ENCODE results near the gene HEPH.
"Not testable (repeated sequence)": the region's sequence is repeated elsewhere in the genome, so short reads cannot be mapped to it uniquely, and the experiment has no call there.

Gene HEPH

GRCh38 chrX:66233209-66233608 lies 69.2 kb downstream of the HEPH start:
- DNase-seq: no peak

DNA sequence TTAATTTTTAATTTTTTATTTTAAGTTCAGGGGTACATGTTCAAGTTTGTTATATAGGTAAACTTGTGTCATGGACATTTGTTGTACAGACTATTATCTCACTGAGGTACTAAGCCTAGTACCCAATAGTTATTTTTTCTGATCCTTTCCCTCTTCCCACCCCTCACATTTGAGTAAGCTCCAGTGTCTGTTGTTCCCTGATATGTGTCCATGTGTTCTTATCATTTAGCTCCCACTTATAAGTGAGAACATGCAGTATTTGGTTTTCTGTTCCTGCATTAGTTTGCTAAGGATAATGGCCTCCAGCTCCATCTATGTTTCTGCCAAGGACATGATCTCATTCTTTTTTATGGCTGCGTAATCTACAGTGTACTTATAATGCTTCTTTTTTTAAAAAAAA lies 69.9 kb downstream of the HEPH start:
- DNase-seq: not testable (repeated sequence)

DNA sequence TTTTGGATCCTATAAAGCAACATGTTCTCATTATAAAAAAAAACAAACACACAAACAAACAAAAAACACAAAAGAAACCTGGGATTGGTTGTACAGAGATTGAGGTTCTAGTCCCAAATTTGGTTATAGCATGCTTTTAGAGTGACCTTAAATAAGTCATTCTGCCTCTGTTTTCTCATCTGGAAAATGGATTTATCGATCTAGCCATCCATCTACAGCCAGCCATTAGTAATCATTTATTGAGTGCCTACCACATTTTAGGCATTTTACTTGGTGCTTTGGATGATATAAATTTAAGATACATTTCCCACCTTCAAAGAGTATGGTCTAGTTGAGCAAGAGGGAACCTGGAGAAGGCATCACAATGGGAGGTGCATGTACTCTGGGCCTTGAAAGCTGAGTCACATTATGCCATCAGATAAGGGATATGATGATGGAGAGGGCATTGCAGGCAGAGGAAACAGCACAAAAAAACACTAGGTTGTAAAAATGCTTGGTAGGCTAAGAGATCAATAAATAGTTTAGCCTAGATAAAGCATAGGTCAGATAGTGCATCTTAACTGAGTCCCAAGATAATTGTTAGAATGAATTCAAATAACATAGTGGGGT lies 91.4 kb downstream of the HEPH start:
- DNase-seq: no peak

DNA sequence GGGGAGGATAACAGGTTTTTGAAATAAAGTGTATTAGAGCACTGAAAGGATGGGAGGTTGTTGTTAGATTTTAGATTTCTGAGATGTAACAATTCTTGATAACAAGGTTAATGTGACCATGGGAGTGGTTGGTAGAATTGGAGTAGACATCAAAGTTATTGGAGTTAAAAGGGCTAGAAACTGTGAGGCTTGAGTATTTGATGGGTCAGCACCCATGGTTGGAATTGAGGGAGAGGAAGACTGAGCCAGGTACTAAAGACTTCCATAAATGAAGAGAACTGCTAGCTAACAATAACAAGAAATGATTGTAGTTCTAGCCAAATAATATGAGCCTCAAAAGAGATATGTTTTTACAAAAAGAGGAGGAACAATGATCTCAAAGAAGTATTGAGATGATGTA lies 98.8 kb downstream of the HEPH start:
- no peak for DNase-seq
